AG10803 (cell line): ENCODE data around the gene SOX15.

Experiments
- DNase-seq: peaks from one replicate; pipeline ENCODE4 v3.0.0; 2010; ENCODE audit warnings: low read depth
- H3K4me3 ChIP-seq: 2 replicates; pipeline ENCODE4 v1.5.1; 2011; ENCODE audit warnings: mild to moderate bottlenecking, low read length, control low read depth
- CTCF ChIP-seq: conservative IDR thresholded peaks from 2 replicates; pipeline ENCODE4 v1.5.1; 2011; ENCODE audit warnings: mild to moderate bottlenecking, low read length, control low read depth, inconsistent platforms

Gene SOX15

GRCh38 chr17:7618608-7619007 is 28.7 kb upstream of the SOX15 start:
- no peak for DNase-seq
- no peak overlapping the region for H3K4me3 ChIP-seq
- TF ChIP-seq CTCF, result no peak

GRCh38 chr17:7615265-7615747 is 25.4 kb upstream of the SOX15 start:
- no peak for TF ChIP-seq CTCF
- H3K4me3 ChIP-seq, result peak overlapping the region; percentile 63

DNA sequence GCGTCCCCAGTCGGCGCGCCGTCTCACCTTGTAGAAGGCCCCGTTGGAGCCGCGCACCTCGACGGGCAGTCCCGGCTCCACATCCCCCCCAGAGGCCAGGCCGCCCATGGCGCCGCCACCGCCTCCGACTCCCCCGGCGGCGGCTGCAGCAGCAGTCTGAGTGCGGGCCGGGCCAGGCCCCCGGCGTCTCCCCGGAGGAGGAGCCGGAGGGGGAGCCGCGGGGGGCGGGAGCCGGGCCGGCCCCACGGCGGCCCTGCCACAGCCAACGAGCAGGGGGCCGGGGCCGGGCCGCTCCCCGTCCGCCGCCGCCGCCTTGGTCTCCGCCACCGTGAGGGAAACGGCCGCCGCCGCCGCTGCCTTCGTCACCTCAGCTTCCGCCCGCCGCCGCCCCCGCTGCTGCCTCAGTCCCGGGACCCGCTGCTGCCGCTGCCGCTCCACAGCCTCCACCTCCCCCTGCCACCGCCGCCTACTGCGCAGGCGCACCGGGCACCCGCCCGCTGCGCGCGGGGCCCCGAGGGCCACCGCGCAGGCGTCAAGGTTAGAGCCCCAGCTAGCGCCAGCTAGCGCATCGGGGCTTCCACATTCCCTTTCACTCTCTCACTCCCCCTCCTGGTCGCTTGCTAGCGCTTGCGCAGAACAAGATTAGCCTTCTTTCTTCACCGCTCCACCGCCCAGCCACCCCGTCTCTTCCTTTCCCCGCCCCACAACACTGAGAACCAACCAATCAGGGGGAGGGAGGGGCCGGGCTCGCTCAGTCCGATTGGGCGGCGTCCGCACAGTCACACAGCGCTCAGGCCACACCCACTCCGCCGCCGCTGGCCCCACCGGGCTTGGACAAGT is 24.8 kb upstream of the SOX15 start, which contains the start of gene FXR2:
Gene FXR2 (minus strand): TSS at position 473 of the 840 bp plus-strand sequence. CDS start 365 bp downstream, at position 108.
- peak; percentile 100 for DNase-seq
- peak within 1 kb of the TSS; percentile 90 for H3K4me3 ChIP-seq
- TF ChIP-seq CTCF, result peak; percentile 65

More at GRCh38 chr17:7615265-7615747, 25.4 kb upstream of the SOX15 start:
- no peak for DNase-seq

- peak; percentile 49 for DNase-seq
- H3K4me3 ChIP-seq, result peak overlapping the region; percentile 90
- no peak for TF ChIP-seq CTCF
Measured at GRCh38 chr17:7613769-7614424, 24.0 kb upstream of the SOX15 start.

GRCh38 chr17:7612294-7612640 is 22.4 kb upstream of the SOX15 start:
- peak; percentile 13 for DNase-seq
- no peak overlapping the region; the same call in 1 of the 2 replicates for H3K4me3 ChIP-seq
- TF ChIP-seq CTCF, result no peak

DNA sequence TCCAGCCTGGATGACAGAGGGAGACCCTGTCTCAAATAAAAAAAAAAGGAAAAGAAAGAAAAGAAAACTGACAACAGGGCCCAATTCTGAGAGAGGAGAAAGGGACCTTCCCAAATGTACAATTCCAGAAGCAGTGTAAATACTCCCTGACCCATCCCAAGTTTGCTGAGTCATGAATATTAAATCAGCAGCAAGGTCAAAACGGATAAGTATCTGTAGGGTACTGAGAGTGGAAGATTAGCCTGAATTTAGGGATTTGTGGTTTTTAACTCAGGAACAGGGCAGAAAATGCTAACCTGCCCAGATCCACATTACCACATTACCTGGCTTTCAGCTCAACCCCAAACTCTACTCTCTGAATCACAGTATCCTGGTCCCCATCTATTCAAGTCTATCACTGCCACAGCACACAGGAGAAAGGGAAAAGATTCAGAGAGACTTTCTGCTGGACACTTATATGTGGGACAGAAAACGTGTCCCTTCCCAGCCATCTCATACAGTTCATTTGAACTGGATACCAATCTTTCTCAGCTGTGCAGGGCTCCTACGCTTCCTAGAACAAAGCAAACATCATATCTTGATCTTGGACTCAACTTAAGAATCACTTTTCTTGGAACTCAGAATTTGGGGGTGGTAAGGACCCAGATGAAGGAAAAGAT is 21.9 kb upstream of the SOX15 start:
- peak overlapping the region; percentile 16 for H3K4me3 ChIP-seq
- TF ChIP-seq CTCF, result no peak
- DNase-seq, result no peak
